A549 (cell line): ENCODE data around the gene ZNF423. TPM values are rescaled to one million over a fixed set of nuclear protein-coding genes. Genes with fewer than 3 reads are reported as not detected.

Experiments used
- ATAC-seq, 2 experiments: fragments of 200-7000 bp in 1 of 2; fragments of >200 bp in 1 of 2; cut with Nextera tagmentation in 1 of 2; cut with Tn5 transposase in 1 of 2; 3 replicates each; pipeline versions ENCODE4 v1.8.0 to v1.9.1; 2018 to 2020; ENCODE audit warnings: mild to moderate bottlenecking in 1 of 2, moderate library complexity in 1 of 2
- CTCF ChIA-PET: fragments of 300-600 bp; sonication (Branson Sonifier 250); formaldehyde crosslinking; extraction: SDS; loops from one replicate; lab custom pipeline; 2021; ENCODE audit warnings: antibody characterized with exemption, inconsistent platforms; lab: Yijun Ruan, JAX
- POLR2A ChIA-PET: fragments of 350-600 bp; formaldehyde crosslinking; extraction: SDS; loops from one replicate; lab custom pipeline; 2021; ENCODE audit warnings: antibody characterized with exemption, inconsistent platforms; lab: Yijun Ruan, JAX
- DNase-seq, 2 experiments: peaks; one replicate each; pipeline versions ENCODE4 v3.0.0 to v3.0.0-alpha.2; 2011 to 2016; ENCODE audit warnings: low read depth in 1 of 2, low spot score in 1 of 2
- FAIRE-seq: peaks from 2 replicates; lab custom pipeline; 2011; peaks lifted over from hg19 to GRCh38; lab: Jason Lieb, UNC
- H3K27ac ChIP-seq, 2 experiments: fragments of >200 bp; sonication (Bioruptor Twin); formaldehyde crosslinking; 3 replicates each; pipeline ENCODE4 v1.5.1; 2016 to 2017
- H3K4me1 ChIP-seq: fragments of >200 bp; sonication (Bioruptor Twin); formaldehyde crosslinking; 3 replicates; pipeline ENCODE4 v1.6.1; 2016
- H3K4me2 ChIP-seq: fragments of >200 bp; sonication (Bioruptor Twin); formaldehyde crosslinking; 3 replicates; pipeline ENCODE4 v1.6.1; 2016
- H3K4me3 ChIP-seq: fragments of >200 bp; sonication (Bioruptor Twin); formaldehyde crosslinking; 3 replicates; pipeline ENCODE4 v1.5.1; 2016
- H3K9me3 ChIP-seq: fragments of >200 bp; sonication (Bioruptor Twin); formaldehyde crosslinking; 3 replicates; pipeline ENCODE4 v1.6.1; 2016
- BCL3 ChIP-seq: fragments of >200 bp; sonication (Bioruptor Twin); formaldehyde crosslinking; IDR thresholded peaks from 3 replicates; pipeline ENCODE4 v1.6.1; 2016
- CTCF ChIP-seq: fragments of >200 bp; sonication (Bioruptor Twin); formaldehyde crosslinking; IDR thresholded peaks from 3 replicates; pipeline ENCODE4 v1.5.1; 2016
- ELK1 ChIP-seq: fragments of 150-350 bp; IDR thresholded peaks from 2 replicates; pipeline ENCODE4 v1.6.1; 2014; ENCODE audit warnings: low read depth, mild to moderate bottlenecking, low read length
- ESRRA ChIP-seq: fragments of 150-350 bp; IDR thresholded peaks from 2 replicates; pipeline ENCODE4 v1.6.1; 2014; ENCODE audit warnings: mild to moderate bottlenecking, low read length, borderline replicate concordance
- FOSL2 ChIP-seq, 2 experiments: fragments of 450-650 bp in 1 of 2; fragments of >200 bp in 1 of 2; sonication (Bioruptor Twin) in 1 of 2; formaldehyde crosslinking; IDR thresholded peaks; 2 replicates each; pipeline versions ENCODE4 v1.5.0 to v1.6.1; 2016 to 2020; ENCODE audit warnings: mild to moderate bottlenecking in 1 of 2, moderate library complexity in 1 of 2
- FOXS1 ChIP-seq: fragments of 250-450 bp; sonication (Bioruptor Pico); IDR thresholded peaks from 2 replicates; pipeline ENCODE4 v1.5.0; 2020; ENCODE audit warnings: mild to moderate bottlenecking, moderate library complexity
- GATA3 ChIP-seq: IDR thresholded peaks from 2 replicates; pipeline ENCODE4 v1.6.1; 2012; ENCODE audit warnings: borderline replicate concordance
- HDAC2 ChIP-seq: fragments of 200-600 bp; sonication (generic); IDR thresholded peaks from 2 replicates; pipeline ENCODE4 v1.6.1; 2016
- JUN ChIP-seq, 2 experiments: fragments of >200 bp; sonication (Bioruptor Twin); formaldehyde crosslinking; IDR thresholded peaks; 2 replicates in 1 of 2; 3 replicates in 1 of 2; pipeline ENCODE4 v1.6.1; 2016 to 2017
- KDM1A ChIP-seq: fragments of 200-600 bp; sonication (generic); IDR thresholded peaks from 2 replicates; pipeline ENCODE4 v1.6.1; 2016; ENCODE audit warnings: low read depth, mild to moderate bottlenecking
- MAFK ChIP-seq: fragments of 450-650 bp; IDR thresholded peaks from 2 replicates; pipeline ENCODE4 v1.6.1; 2014; ENCODE audit not compliant: partially characterized antibody
- MAX ChIP-seq: IDR thresholded peaks from 2 replicates; pipeline ENCODE4 v1.6.1; 2012
- PBX3 ChIP-seq: IDR thresholded peaks from 2 replicates; pipeline ENCODE4 v1.6.1; 2012
- POLR2AphosphoS2 ChIP-seq: conservative IDR thresholded peaks from 2 replicates; pipeline ENCODE4 v1.6.1; 2012; ENCODE audit warnings: low read length, improper control_type of control experiment, inconsistent platforms
- RCOR1 ChIP-seq: fragments of 150-350 bp; IDR thresholded peaks from 2 replicates; pipeline ENCODE4 v1.6.1; 2014; ENCODE audit warnings: antibody characterized with exemption, low read length, low read depth
- TFCP2L1 ChIP-seq: fragments of 250-450 bp; sonication (Bioruptor Pico); IDR thresholded peaks from 2 replicates; pipeline ENCODE4 v1.5.0; 2021; ENCODE audit warnings: mild to moderate bottlenecking
- TP53 ChIP-seq: fragments of 250-450 bp; sonication (Bioruptor Pico); IDR thresholded peaks from 2 replicates; pipeline ENCODE4 v1.5.0; 2021; ENCODE audit warnings: mild to moderate bottlenecking, moderate library complexity
- USF2 ChIP-seq: fragments of 450-650 bp; IDR thresholded peaks from 2 replicates; pipeline ENCODE4 v1.6.1; 2014; ENCODE audit warnings: antibody characterized with exemption
- ZFP36 ChIP-seq: fragments of 450-650 bp; IDR thresholded peaks from 2 replicates; pipeline ENCODE4 v1.6.1; 2014; ENCODE audit warnings: borderline replicate concordance; ENCODE audit not compliant: partially characterized antibody
- ZNF302 ChIP-seq: fragments of 250-450 bp; sonication (Bioruptor Pico); IDR thresholded peaks from 2 replicates; pipeline ENCODE4 v1.9.0; 2021; ENCODE audit warnings: inconsistent platforms, mild to moderate bottlenecking, moderate library complexity
- WGBS: methylation state at CpG from one replicate; pipeline ENCODE4 v1.1.6; 2017; ENCODE audit errors: missing lambda C conversion rate; 5-methylcytosine and 5-hydroxymethylcytosine counted together
- polyA plus RNA-seq, 4 experiments: library from polyadenylated mRNA; depleted of rRNA in 3 of 4; stranded (reverse); fragments of >200 nt; fragmentation: RNase III in 1 of 4; extraction: RNeasy Plus Mini Kit Qiagen cat#74134 plus additional on column Dnase treatment in 1 of 4; gene quantifications; 2 replicates in 3 of 4; 3 replicates in 1 of 4; pipeline ENCODE4 v1.2.3, GENCODE V29; 2011 to 2017

ZNF423 gene
- polyA plus RNA-seq, 2 of the 4 experiments (the other 2 are of a cell fraction), result 0.04 to 0.10 TPM

- no peak for FAIRE-seq
- TF ChIP-seq FOXS1 (CRISPR knock-in tag) (no peak), JUN (IDR thresholded peaks at IDR 0.05) (no peak), ELK1 (no peak), TFCP2L1 (CRISPR knock-in tag) (no peak), ESRRA (no peak), ZNF302 (CRISPR knock-in tag) (no peak), PBX3 (no peak)
- 38% methylated on average over 7 of the region's 8 CpGs for WGBS
- no peak for DNase-seq
- ChIA-PET CTCF (interaction anchor here (2.5 kb wide), 1 partner anchor 14 kb away, joined by 9 read pairs; no protein-coding TSS in a partner anchor), POLR2A (no interaction called here)
- ATAC-seq, result no peak
- Histone ChIP-seq H3K4me3 (no peak overlapping the region), H3K4me1 (no peaks in the 10 kb centered on the region), H3K9me3 (no peaks in the 10 kb centered on the region), H3K27ac (no peak overlapping the region), H3K4me2 (no peak overlapping the region)
Measured at GRCh38 chr16:49843758-49844157, 12.2 kb downstream of the ZNF423 start.

- Histone ChIP-seq H3K4me1 (no peaks in the 10 kb centered on the region), H3K9me3 (no peaks in the 10 kb centered on the region)
- DNase-seq, result no peak
- 22% methylated on average over 4 of the region's 4 CpGs for WGBS
- FAIRE-seq, result no peak
- CTCF ChIA-PET, result interaction anchor here (0.6 to 2.5 kb wide), 2 partner anchors 14 to 368 kb away, joined by 3 to 9 read pairs; no protein-coding TSS in a partner anchor
- no peak for ATAC-seq
- TF ChIP-seq GATA3 (no peak), KDM1A (no peak), RCOR1 (no peak), HDAC2 (no peak), USF2 (no peak), TFCP2L1 (CRISPR knock-in tag) (no peak), MAFK (no peak), CTCF (no peak), BCL3 (no peak), ZNF302 (CRISPR knock-in tag) (no peak), ZFP36 (no peak), POLR2AphosphoS2 (no peak), TP53 (no peak), MAX (no peak), FOSL2 (IDR thresholded peaks at IDR 0.05) (no peak), FOSL2 (CRISPR knock-in tag; IDR thresholded peaks at IDR 0.05) (no peak)
- TF ChIP-seq, all 56 proteins: peak for 0
- POLR2A ChIA-PET, result no interaction called here
- Histone ChIP-seq H3K27ac (no peak overlapping the region), H3K4me2 (no peak overlapping the region), H3K4me3 (no peak overlapping the region)
Measured at GRCh38 chr16:49842972-49843371, 12.9 kb downstream of the ZNF423 start.
